Neural cell (in vitro differentiated cells): ENCODE data around the gene USP28. TPM values are rescaled to one million over a fixed set of nuclear protein-coding genes. Genes with fewer than 3 reads are reported as not detected.

Source experiments
- H2AFZ ChIP-seq: fragments of 200-600, 300-800 bp; sonication (generic), shearing (Covaris generic); 2 replicates; pipeline ENCODE4 v1.6.0; 2014; ENCODE audit warnings: low read depth, mild to moderate bottlenecking, antibody characterized with exemption, low read length, moderate library complexity
- H3F3A ChIP-seq: fragments of 200-600 bp; shearing (Covaris generic); 2 replicates; pipeline ENCODE4 v1.6.1; 2016; ENCODE audit warnings: mild to moderate bottlenecking, moderate library complexity, mixed read lengths, antibody characterized with exemption, low read length; ENCODE audit not compliant: insufficient read depth, poor library complexity, severe bottlenecking
- H3K27ac ChIP-seq: fragments of 200-600, 300-800 bp; sonication (generic), shearing (Covaris generic); 2 replicates; pipeline ENCODE4 v1.5.1; 2014; ENCODE audit warnings: mild to moderate bottlenecking, low read length, moderate library complexity
- H3K27me3 ChIP-seq: fragments of 300-800, 200-600 bp; sonication (generic), shearing (Covaris generic); 2 replicates; pipeline ENCODE4 v1.6.0; 2014; ENCODE audit warnings: mild to moderate bottlenecking, low read depth, low read length, moderate library complexity; ENCODE audit not compliant: insufficient read depth
- H3K36me3 ChIP-seq: fragments of 300-800, 200-600 bp; sonication (generic), shearing (Covaris generic); 2 replicates; pipeline ENCODE4 v1.5.1; 2014; ENCODE audit warnings: mild to moderate bottlenecking, antibody characterized with exemption, low read length, moderate library complexity; ENCODE audit not compliant: insufficient read depth
- H3K4me2 ChIP-seq: fragments of 300-800, 200-600 bp; sonication (generic), shearing (Covaris generic); 2 replicates; pipeline ENCODE4 v1.6.0; 2014; ENCODE audit warnings: mild to moderate bottlenecking, low read length
- H3K4me3 ChIP-seq: fragments of 300-800, 200-600 bp; sonication (generic), shearing (Covaris generic); 2 replicates; pipeline ENCODE4 v1.5.1; 2014; ENCODE audit warnings: mild to moderate bottlenecking, low read length, moderate library complexity
- H3K79me2 ChIP-seq: fragments of 200-600 bp; shearing (Covaris generic); replicated peaks from 2 replicates; pipeline ENCODE4 v1.6.0; 2014; ENCODE audit warnings: mild to moderate bottlenecking, low read length, moderate library complexity; ENCODE audit not compliant: insufficient read depth
- H3K9ac ChIP-seq: fragments of 300-800, 200-600 bp; sonication (generic), shearing (Covaris generic); 2 replicates; pipeline ENCODE4 v1.6.1; 2016; ENCODE audit warnings: mild to moderate bottlenecking, low read length, mixed read lengths
- H3K9me2 ChIP-seq: fragments of 200-600 bp; shearing (Covaris generic); 2 replicates; pipeline ENCODE4 v1.6.1; 2016; ENCODE audit warnings: mild to moderate bottlenecking, low read length, mixed read lengths; ENCODE audit not compliant: insufficient read depth
- H3K9me3 ChIP-seq: fragments of 200-600, 300-800 bp; sonication (generic), shearing (Covaris generic); 2 replicates; pipeline ENCODE4 v1.6.1; 2016; ENCODE audit warnings: mild to moderate bottlenecking, mixed run types, low read length, moderate library complexity, mixed read lengths
- H4K20me1 ChIP-seq: fragments of 200-600 bp; shearing (Covaris generic); 2 replicates; pipeline ENCODE4 v1.6.1; 2016; ENCODE audit warnings: mild to moderate bottlenecking, mixed run types; ENCODE audit not compliant: insufficient read depth
- EP300 ChIP-seq: fragments of 450-650 bp; conservative IDR thresholded peaks from 2 replicates; pipeline ENCODE4 v1.6.1; 2014; ENCODE audit warnings: antibody characterized with exemption, mild to moderate bottlenecking, moderate library complexity; ENCODE audit not compliant: poor library complexity, severe bottlenecking
- EZH2 ChIP-seq: fragments of 200-600, 300-800 bp; shearing (Covaris generic), sonication (generic); IDR thresholded peaks from 2 replicates; pipeline ENCODE4 v1.6.1; 2014; ENCODE audit warnings: antibody characterized with exemption, low read length, borderline replicate concordance, mild to moderate bottlenecking; ENCODE audit not compliant: insufficient read depth, poor library complexity, severe bottlenecking
- MXI1 ChIP-seq: fragments of 450-650 bp; conservative IDR thresholded peaks from 2 replicates; pipeline ENCODE4 v1.6.1; 2014; ENCODE audit warnings: antibody characterized with exemption, mild to moderate bottlenecking; ENCODE audit not compliant: poor library complexity, severe bottlenecking
- POLR2AphosphoS5 ChIP-seq: IDR thresholded peaks from 2 replicates; pipeline ENCODE4 v1.6.1; 2012
- RAD21 ChIP-seq: fragments of 450-650 bp; conservative IDR thresholded peaks from 2 replicates; pipeline ENCODE4 v1.6.1; 2014; ENCODE audit warnings: antibody characterized with exemption, mild to moderate bottlenecking, moderate library complexity
- SMC3 ChIP-seq: fragments of 450-650 bp; conservative IDR thresholded peaks from 2 replicates; pipeline ENCODE4 v1.6.1; 2014; ENCODE audit warnings: antibody characterized with exemption, mild to moderate bottlenecking, moderate library complexity; ENCODE audit not compliant: poor library complexity
- TAF1 ChIP-seq: IDR thresholded peaks from 2 replicates; pipeline ENCODE4 v1.6.1; 2012; ENCODE audit warnings: low read depth
- polyA plus RNA-seq: library from polyadenylated mRNA; depleted of rRNA; stranded (reverse); fragments of >200 nt; gene quantifications from 2 replicates; pipeline ENCODE4 v1.2.3, GENCODE V29; 2014
- TF ChIP-seq, protein P1 (sequence below): fragments of 450-650 bp; IDR thresholded peaks from 2 replicates; pipeline ENCODE4 v1.5.1; 2014; ENCODE audit warnings: antibody characterized with exemption, mild to moderate bottlenecking, moderate library complexity; ENCODE audit not compliant: poor library complexity, severe bottlenecking
- TF ChIP-seq, protein P2 (sequence below): IDR thresholded peaks from 2 replicates; pipeline ENCODE4 v1.6.1; 2012; ENCODE audit warnings: borderline replicate concordance

The USP28 gene
- polyA plus RNA-seq, 1 donor from 2014 or later: 16.0 TPM

DNA sequence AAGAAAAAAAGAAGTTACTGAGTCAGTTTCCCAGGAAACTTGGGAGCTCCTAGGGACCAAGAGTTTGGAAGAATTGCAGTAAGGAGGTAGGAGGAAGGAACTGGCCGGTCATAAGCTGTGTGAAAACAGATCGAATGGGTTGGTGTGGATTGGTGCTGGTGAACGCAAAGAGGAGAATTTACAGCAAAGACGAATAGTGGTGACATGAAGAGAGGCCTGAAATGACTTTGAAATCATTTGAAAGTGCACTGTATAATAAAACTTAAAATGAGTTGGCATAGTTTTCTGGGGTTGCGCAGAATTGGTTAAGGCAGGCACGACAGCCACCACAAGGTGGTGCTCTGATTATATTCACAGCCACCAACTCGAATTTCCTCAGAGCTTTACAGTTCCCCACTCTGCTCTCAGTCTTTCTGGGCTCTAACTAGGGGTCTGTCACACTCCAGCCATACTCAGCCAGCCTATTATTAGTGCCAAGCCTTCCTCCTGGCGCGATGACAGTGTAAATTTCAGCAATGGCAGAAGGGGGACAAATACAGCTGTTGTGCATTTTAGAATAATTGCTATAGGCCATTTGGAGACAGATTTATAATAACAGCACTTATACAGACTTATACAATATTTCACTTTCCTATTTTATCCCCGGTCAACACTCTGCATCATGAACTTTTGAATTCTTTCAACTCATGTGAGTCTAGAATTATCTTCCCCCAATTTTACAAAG, 20.9 kb upstream of the USP28 start:
- no peak overlapping the region for H3K4me2 ChIP-seq
- H3K4me3 ChIP-seq: no peak overlapping the region

DNA sequence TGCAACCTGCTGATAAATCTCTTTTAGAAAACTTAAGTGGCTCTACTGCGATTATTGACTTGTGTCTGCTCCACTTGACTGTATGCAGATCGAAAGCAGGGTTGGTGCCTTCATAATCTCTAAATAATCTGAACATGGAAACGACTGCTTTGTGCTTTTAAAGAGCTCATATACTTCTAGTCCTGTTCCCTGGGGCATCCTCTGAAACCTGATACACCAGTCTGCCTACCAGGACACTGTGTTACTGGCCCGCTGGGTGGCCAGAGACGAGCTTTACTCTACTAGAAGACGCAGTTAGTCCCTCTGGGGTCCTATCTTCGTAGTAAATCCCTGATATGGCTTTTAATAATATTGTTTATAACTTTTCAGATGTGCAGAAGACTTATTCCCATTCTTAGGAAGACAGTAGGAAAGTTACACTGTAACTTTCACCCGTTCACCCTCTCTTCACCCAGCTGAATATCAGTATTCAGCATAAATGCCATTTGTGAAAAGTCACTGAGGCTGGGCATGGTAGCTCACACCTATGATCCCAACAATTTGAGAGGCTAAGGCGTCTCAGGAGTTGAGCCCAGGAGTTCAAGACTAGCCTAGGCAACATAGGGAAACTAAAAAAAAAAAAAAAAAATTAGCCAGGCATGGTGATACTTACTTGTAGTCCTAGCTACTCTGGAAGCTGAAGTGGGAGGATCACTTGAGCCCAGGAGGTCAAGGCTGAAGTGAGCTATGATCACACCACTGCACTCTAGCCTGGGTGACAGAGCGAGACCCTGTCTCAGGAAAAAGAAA, 20.2 kb upstream of the USP28 start:
- Histone ChIP-seq H3K9me3 (no peaks in the 10 kb centered on the region), H4K20me1 (no peaks in the 10 kb centered on the region), H3K9ac (no peak overlapping the region), H3K27ac (no peak overlapping the region), H3K4me3 (no peak overlapping the region), H2AFZ (no peak overlapping the region), H3K4me2 (no peak overlapping the region), H3K36me3 (no peaks in the 10 kb centered on the region), H3K9me2 (no peaks in the 10 kb centered on the region), H3K27me3 (no peaks in the 10 kb centered on the region), H3K79me2 (no peaks in the 10 kb centered on the region), H3F3A (no peaks in the 10 kb centered on the region)
- no peak for TF ChIP-seq POLR2AphosphoS5
- no peak for TF ChIP-seq EZH2
- TF ChIP-seq, protein P1, sequence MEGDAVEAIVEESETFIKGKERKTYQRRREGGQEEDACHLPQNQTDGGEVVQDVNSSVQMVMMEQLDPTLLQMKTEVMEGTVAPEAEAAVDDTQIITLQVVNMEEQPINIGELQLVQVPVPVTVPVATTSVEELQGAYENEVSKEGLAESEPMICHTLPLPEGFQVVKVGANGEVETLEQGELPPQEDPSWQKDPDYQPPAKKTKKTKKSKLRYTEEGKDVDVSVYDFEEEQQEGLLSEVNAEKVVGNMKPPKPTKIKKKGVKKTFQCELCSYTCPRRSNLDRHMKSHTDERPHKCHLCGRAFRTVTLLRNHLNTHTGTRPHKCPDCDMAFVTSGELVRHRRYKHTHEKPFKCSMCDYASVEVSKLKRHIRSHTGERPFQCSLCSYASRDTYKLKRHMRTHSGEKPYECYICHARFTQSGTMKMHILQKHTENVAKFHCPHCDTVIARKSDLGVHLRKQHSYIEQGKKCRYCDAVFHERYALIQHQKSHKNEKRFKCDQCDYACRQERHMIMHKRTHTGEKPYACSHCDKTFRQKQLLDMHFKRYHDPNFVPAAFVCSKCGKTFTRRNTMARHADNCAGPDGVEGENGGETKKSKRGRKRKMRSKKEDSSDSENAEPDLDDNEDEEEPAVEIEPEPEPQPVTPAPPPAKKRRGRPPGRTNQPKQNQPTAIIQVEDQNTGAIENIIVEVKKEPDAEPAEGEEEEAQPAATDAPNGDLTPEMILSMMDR: no peak
- TF ChIP-seq, protein P2, sequence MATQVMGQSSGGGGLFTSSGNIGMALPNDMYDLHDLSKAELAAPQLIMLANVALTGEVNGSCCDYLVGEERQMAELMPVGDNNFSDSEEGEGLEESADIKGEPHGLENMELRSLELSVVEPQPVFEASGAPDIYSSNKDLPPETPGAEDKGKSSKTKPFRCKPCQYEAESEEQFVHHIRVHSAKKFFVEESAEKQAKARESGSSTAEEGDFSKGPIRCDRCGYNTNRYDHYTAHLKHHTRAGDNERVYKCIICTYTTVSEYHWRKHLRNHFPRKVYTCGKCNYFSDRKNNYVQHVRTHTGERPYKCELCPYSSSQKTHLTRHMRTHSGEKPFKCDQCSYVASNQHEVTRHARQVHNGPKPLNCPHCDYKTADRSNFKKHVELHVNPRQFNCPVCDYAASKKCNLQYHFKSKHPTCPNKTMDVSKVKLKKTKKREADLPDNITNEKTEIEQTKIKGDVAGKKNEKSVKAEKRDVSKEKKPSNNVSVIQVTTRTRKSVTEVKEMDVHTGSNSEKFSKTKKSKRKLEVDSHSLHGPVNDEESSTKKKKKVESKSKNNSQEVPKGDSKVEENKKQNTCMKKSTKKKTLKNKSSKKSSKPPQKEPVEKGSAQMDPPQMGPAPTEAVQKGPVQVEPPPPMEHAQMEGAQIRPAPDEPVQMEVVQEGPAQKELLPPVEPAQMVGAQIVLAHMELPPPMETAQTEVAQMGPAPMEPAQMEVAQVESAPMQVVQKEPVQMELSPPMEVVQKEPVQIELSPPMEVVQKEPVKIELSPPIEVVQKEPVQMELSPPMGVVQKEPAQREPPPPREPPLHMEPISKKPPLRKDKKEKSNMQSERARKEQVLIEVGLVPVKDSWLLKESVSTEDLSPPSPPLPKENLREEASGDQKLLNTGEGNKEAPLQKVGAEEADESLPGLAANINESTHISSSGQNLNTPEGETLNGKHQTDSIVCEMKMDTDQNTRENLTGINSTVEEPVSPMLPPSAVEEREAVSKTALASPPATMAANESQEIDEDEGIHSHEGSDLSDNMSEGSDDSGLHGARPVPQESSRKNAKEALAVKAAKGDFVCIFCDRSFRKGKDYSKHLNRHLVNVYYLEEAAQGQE: no peak
- no peak for TF ChIP-seq RAD21
- no peak for TF ChIP-seq MXI1
- no peak for TF ChIP-seq EP300

More for the DNA sequence above, 20.9 kb upstream of the USP28 start:
- H2AFZ ChIP-seq: no peak overlapping the region
- H3K27ac ChIP-seq: no peak overlapping the region
- no peaks in the 10 kb centered on the region for H3K79me2 ChIP-seq
- H4K20me1 ChIP-seq: no peaks in the 10 kb centered on the region
- H3K27me3 ChIP-seq: no peaks in the 10 kb centered on the region
- TF ChIP-seq POLR2AphosphoS5 (no peak), MXI1 (no peak), EP300 (no peak), EZH2 (no peak), SMC3 (peak; percentile 93), TAF1 (no peak), RAD21 (peak; percentile 84)
- TF ChIP-seq, protein P1: peak; percentile 86
- H3F3A ChIP-seq: no peaks in the 10 kb centered on the region
- no peaks in the 10 kb centered on the region for H3K36me3 ChIP-seq
- no peaks in the 10 kb centered on the region for H3K9me3 ChIP-seq
- H3K9me2 ChIP-seq: no peaks in the 10 kb centered on the region
- H3K9ac ChIP-seq: no peak overlapping the region
